Activated T-helper 17 cell treated with anti-CD3 and anti-CD28 coated beads, Interleukin-2, amount 50 U/mL, for 72 hours (primary cell): Measurements from ENCODE around the gene BOLA3. TPM values are rescaled to one million over a fixed set of nuclear protein-coding genes. Genes with fewer than 3 reads are reported as not detected.
"Not testable (repeated sequence)": the region's sequence is repeated elsewhere in the genome, so short reads cannot be mapped to it uniquely, and the experiment has no call there.

Source experiments
- ATAC-seq: fragments of 150-1000 bp; cut with Tn5 transposase; replicated peaks from 2 replicates; pipeline ENCODE4 v1.10.0; 2021; ENCODE audit warnings: mild to moderate bottlenecking, moderate library complexity
- H3K27ac Mint-ChIP-seq: one replicate; pipeline ENCODE4 v1.8.0; 2022; ENCODE audit warnings: mixed read lengths
- H3K27me3 Mint-ChIP-seq: one replicate; pipeline ENCODE4 v1.8.0; 2022; ENCODE audit warnings: mixed read lengths
- H3K36me3 Mint-ChIP-seq: one replicate; pipeline ENCODE4 v1.8.0; 2022; ENCODE audit warnings: low read depth, mild to moderate bottlenecking, mixed read lengths
- H3K4me1 Mint-ChIP-seq: one replicate; pipeline ENCODE4 v1.8.0; 2022; ENCODE audit warnings: mixed read lengths
- H3K4me3 Mint-ChIP-seq: one replicate; pipeline ENCODE4 v1.8.0; 2022; ENCODE audit warnings: mild to moderate bottlenecking, mixed read lengths
- H3K9me3 Mint-ChIP-seq: one replicate; pipeline ENCODE4 v1.8.0; 2022; ENCODE audit warnings: mixed read lengths
- total RNA-seq, 2 donors: library from RNA; stranded (reverse); gene quantifications; one replicate each; pipeline ENCODE4 v1.2.3, GENCODE V29; 2022

BOLA3 gene
- 10 to 100 TPM; 35.7 to 51.7 TPM for total RNA-seq

GRCh38 chr2:74147727-74148456 is at the start of gene BOLA3:
TSS of gene BOLA3 (minus strand) at chr2:74147912. CDS start at chr2:74147874, 38 bp downstream.
- H3K27me3 Mint-ChIP-seq = no peaks in the 10 kb centered on the region
- peaks cover 22% of the 10 kb centered on the region for H3K36me3 Mint-ChIP-seq
- peak; percentile 92 for ATAC-seq
- no peaks in the 10 kb centered on the region for H3K9me3 Mint-ChIP-seq
- H3K4me3 Mint-ChIP-seq = no peak within 1 kb of the TSS
- H3K27ac Mint-ChIP-seq = no peak within 1 kb of the TSS
- H3K4me1 Mint-ChIP-seq = no peaks in the 10 kb centered on the region

- no peaks in the 10 kb centered on the region for H3K9me3 Mint-ChIP-seq
- H3K4me3 Mint-ChIP-seq = peak overlapping the region; percentile 92
- ATAC-seq = no peak
- H3K27me3 Mint-ChIP-seq = no peaks in the 10 kb centered on the region
- peaks cover 16% of the 10 kb centered on the region for H3K4me1 Mint-ChIP-seq
- H3K36me3 Mint-ChIP-seq = peaks cover 39% of the 10 kb centered on the region
- H3K27ac Mint-ChIP-seq = no peak overlapping the region
Measured at GRCh38 chr2:74197049-74197448, 49.3 kb upstream of the BOLA3 start.

DNA sequence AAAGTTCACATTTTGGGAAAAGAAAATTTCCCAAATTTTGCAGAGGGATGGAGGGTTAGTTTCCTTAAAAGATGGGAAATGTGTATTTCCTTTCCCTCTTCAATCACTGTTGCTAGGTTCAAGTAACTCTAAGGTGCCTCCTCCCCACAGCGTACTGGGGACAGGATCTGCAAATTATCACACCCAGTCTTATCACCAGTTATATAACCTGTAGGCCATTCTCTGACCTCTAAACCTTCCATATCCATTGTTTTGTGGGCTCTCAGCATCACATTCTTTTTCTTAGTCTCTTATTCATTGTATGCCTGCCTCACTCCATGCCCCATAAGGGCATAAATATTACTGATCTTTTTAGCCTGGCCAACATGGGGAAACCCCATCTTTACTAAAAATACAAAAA is 47.1 kb upstream of the BOLA3 start:
- no peak overlapping the region for H3K27ac Mint-ChIP-seq
- no peak for ATAC-seq
- peaks cover 8% of the 10 kb centered on the region for H3K4me1 Mint-ChIP-seq
- no peaks in the 10 kb centered on the region for H3K9me3 Mint-ChIP-seq
- H3K27me3 Mint-ChIP-seq = peaks cover 3% of the 10 kb centered on the region
- no peak overlapping the region for H3K4me3 Mint-ChIP-seq
- peaks cover 16% of the 10 kb centered on the region for H3K36me3 Mint-ChIP-seq

DNA sequence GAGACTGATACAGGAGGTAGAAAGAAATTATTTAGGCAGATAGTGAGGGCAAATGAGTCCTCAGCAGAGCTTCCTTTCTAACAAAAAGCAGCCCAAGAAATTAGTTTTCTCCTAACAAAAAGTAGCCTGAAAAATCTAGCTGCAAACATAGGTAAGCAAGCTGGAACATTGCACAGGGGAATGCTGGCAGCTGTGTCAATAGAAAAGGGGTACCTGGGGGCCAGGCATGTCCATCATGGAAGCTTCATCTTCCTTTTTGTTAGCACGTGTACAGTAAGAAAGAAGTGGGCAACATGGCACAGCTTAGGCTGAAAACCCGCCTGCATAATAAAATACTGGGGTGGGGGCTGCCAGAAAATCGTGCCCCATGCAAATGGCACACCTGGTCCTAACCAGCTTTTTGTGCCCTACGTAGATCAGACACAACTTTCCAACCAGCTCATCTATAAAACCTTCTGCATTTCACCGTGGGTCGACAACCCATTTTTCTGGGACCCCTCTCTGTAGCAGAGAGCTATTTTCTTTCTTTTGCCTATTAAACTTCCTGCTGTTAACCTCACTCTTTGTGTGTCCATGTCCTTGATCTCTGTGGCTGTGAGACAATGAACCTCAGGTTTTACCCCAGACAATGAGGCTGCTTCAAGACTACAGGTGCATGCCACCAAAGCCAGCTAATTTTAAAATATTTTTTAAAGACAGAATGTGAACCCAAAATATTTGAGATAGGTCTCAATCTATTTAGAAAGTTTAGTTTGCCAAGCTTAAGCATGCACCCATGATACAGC is 44.1 kb upstream of the BOLA3 start:
- no peaks in the 10 kb centered on the region for H3K36me3 Mint-ChIP-seq
- no peaks in the 10 kb centered on the region for H3K4me1 Mint-ChIP-seq
- no peak overlapping the region for H3K27ac Mint-ChIP-seq
- peaks cover 3% of the 10 kb centered on the region for H3K27me3 Mint-ChIP-seq
- no peak for ATAC-seq
- H3K4me3 Mint-ChIP-seq = no peak overlapping the region
- H3K9me3 Mint-ChIP-seq = no peaks in the 10 kb centered on the region

DNA sequence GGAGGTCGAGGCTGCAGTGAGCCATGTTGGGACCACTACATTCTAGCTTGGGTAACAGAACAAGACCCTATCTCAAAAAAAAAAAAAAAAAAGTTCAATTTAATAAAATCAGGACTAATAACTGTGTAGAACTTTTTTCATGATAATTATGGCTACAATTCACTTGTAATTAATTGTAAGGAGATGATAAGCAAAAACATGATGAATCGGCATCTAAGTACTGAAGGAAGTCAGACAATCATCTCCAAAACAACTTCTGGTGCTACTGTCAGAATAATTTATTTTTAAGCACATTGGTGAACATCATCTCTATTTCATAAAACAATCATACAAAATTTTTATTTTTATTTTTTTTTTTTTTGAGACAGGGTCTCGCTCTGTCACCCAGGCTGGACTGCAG is 41.0 kb upstream of the BOLA3 start:
- Mint-ChIP-seq H3K27me3 (peaks cover 3% of the 10 kb centered on the region), H3K4me1 (peaks cover 8% of the 10 kb centered on the region), H3K9me3 (no peaks in the 10 kb centered on the region), H3K4me3 (no peak overlapping the region), H3K27ac (no peak overlapping the region), H3K36me3 (no peaks in the 10 kb centered on the region)
- ATAC-seq = no peak

DNA sequence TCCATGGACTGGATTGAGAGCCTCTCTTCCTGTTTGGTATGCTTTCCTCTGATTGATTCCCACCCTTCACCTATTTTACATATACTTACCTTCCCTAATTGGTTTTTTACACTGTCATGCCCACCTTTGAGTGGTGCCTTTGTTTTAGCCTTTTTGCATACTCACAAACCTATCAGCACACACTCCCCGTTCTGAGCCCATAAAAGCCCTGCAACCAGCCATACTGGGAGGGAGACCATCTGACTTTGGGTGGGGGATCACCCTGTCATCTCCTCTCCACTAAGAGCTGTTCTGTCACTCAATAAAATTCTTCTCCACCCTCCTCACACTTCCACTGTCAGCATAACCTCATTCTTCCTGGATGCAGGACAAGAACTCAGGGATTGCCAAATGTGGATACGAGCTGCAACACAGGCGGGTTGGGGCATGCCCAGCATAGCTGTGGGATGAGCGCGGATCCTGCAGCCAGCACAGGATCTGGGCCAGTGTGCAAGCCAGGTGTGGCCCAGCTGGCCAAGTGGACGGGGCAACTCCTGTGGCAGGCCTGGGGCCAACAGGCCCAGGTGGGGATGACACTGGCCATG is 40.4 kb upstream of the BOLA3 start:
- no peak for ATAC-seq
- no peaks in the 10 kb centered on the region for H3K36me3 Mint-ChIP-seq
- no peaks in the 10 kb centered on the region for H3K9me3 Mint-ChIP-seq
- H3K4me1 Mint-ChIP-seq = peaks cover 8% of the 10 kb centered on the region
- no peak overlapping the region for H3K4me3 Mint-ChIP-seq
- H3K27me3 Mint-ChIP-seq = peaks cover 3% of the 10 kb centered on the region
- H3K27ac Mint-ChIP-seq = no peak overlapping the region

DNA sequence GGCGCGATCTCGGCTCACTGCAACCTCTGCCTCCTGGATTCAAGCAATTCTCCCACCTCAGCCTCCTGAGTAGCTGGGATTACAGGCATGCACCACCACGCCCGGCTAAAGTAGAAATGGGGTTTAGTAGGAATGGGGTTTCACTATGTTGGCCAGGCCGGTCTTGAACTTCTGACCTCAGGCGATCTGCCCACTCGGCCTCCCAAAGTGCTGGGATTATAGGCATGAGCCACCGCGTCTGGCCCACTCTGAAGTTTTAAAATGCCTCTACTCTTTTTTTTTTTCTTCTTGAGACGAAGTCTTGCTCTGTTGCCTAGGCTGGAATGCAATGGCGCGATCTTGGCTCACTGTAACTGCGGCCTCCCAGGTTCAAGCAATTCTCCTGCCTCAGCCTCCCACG is 39.0 kb upstream of the BOLA3 start:
- H3K27me3 Mint-ChIP-seq, H3K4me1 Mint-ChIP-seq, ATAC-seq, H3K36me3 Mint-ChIP-seq, H3K27ac Mint-ChIP-seq, H3K9me3 Mint-ChIP-seq: not testable (repeated sequence)
- H3K4me3 Mint-ChIP-seq = peak overlapping the region; percentile 71

DNA sequence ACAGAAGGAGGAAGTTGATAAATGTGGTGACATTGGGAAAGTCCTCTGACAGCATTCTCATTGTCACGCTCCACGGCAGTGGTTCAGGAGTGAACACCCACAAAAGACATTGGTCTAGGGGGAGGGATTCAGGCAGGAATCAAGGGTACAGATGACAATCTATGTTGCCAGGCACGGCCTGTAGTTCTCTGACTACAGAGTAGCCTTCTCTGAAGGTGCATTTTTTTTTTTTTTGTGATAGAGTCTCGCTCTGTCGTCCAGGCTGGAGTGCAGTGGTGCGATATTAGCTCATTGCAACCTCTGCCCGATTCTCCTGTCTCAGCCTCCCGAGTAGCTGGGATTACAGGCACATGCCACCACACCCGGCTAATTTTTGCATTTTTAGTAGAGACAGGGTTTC is 38.3 kb upstream of the BOLA3 start:
- Mint-ChIP-seq H3K9me3 (no peaks in the 10 kb centered on the region), H3K4me1 (peaks cover 8% of the 10 kb centered on the region), H3K27ac (peak overlapping the region; percentile 86), H3K36me3 (no peaks in the 10 kb centered on the region), H3K27me3 (peaks cover 1% of the 10 kb centered on the region), H3K4me3 (peak overlapping the region; percentile 71)
- peak; percentile 95 for ATAC-seq

DNA sequence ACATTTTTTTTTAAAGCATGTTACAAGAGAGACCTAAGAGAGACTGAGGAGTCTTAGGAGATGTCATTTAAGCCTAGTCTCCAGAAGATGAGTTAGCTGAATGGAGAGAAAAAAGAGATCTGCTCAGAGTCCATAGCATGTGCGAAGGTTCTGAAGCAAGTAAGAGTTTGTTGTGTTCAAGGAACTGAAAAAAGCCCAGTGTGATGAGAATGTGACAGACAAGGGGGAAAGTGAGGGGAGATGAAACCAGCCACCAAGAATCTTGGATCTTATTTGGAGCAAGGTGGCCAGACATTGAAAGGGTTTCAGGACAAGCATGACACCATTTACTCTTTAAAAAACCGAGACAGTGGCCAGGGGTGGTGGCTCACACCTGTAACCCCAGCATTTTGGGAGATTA is 36.2 kb upstream of the BOLA3 start:
- no peaks in the 10 kb centered on the region for H3K27me3 Mint-ChIP-seq
- no peak for ATAC-seq
- H3K4me3 Mint-ChIP-seq = no peak overlapping the region
- peak overlapping the region; percentile 9 for H3K27ac Mint-ChIP-seq
- H3K36me3 Mint-ChIP-seq = no peaks in the 10 kb centered on the region
- peaks cover 8% of the 10 kb centered on the region for H3K4me1 Mint-ChIP-seq
- H3K9me3 Mint-ChIP-seq = no peaks in the 10 kb centered on the region

DNA sequence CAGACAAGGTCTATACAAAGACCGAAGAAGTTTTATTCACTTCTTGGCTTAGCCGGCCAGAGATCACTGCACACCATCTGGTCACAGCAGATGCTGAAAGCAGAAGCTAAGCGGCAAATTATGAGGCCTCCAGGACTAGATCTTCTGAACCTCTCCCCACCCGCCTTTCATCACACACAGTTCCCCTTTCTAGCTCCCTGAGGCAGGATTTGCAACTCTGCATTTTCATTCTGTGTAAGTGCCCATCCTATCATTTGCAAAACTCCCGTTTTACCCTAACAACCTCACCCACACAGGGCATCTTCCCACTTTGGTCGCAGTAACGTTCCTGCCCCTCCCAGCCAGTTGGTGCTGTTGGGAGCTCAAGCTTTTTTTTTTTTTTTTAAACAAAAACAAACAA is 34.0 kb upstream of the BOLA3 start:
- H3K4me3 Mint-ChIP-seq = peak overlapping the region; percentile 54
- peak overlapping the region; percentile 75 for H3K27ac Mint-ChIP-seq
- peaks cover 11% of the 10 kb centered on the region for H3K4me1 Mint-ChIP-seq
- ATAC-seq = no peak
- peaks cover 8% of the 10 kb centered on the region for H3K36me3 Mint-ChIP-seq
- no peaks in the 10 kb centered on the region for H3K9me3 Mint-ChIP-seq
- no peaks in the 10 kb centered on the region for H3K27me3 Mint-ChIP-seq

DNA sequence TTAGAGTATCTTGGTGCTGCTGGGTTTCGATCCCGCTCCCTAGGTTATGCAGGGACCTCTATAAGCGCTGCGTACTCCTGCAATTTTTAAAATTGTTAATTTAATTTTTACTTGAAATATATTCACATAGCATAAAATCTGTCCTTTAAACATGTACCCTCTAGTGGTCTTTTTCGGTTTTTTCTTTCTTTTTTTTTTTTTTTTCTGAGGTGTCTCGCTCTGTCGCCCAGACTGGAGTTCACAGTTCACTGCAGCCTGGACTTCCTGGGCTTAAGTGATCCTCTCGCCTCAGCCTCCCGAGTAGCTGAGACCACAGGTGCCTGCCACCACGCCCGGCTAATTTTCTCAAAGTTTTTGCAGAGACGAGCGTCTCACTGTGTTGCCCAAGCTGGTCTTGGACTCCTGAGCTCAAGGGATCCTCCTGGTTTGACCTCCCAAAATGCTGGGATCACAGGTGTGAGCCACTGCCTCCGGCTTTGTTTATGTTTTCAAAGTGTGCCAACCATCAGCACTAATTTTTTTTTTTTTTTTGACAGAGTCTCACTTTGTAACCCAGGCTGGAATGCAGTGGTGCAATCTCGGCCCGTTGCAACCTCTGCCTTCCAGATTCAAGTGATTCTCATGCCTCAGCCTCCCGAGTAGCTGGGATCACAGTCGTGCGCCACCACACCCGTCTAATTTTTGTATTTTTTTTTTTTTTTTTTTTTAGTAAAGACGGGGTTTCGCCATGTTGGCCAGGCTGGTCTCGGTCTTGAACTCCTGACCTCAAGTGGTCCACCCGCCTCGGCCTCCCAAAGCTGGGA is 31.6 kb upstream of the BOLA3 start:
- Mint-ChIP-seq H3K9me3 (no peaks in the 10 kb centered on the region), H3K27me3 (no peaks in the 10 kb centered on the region), H3K36me3 (peaks cover 33% of the 10 kb centered on the region), H3K27ac (peak overlapping the region; percentile 90), H3K4me1 (peaks cover 23% of the 10 kb centered on the region), H3K4me3 (peak overlapping the region; percentile 91)
- peak; percentile 26 for ATAC-seq

DNA sequence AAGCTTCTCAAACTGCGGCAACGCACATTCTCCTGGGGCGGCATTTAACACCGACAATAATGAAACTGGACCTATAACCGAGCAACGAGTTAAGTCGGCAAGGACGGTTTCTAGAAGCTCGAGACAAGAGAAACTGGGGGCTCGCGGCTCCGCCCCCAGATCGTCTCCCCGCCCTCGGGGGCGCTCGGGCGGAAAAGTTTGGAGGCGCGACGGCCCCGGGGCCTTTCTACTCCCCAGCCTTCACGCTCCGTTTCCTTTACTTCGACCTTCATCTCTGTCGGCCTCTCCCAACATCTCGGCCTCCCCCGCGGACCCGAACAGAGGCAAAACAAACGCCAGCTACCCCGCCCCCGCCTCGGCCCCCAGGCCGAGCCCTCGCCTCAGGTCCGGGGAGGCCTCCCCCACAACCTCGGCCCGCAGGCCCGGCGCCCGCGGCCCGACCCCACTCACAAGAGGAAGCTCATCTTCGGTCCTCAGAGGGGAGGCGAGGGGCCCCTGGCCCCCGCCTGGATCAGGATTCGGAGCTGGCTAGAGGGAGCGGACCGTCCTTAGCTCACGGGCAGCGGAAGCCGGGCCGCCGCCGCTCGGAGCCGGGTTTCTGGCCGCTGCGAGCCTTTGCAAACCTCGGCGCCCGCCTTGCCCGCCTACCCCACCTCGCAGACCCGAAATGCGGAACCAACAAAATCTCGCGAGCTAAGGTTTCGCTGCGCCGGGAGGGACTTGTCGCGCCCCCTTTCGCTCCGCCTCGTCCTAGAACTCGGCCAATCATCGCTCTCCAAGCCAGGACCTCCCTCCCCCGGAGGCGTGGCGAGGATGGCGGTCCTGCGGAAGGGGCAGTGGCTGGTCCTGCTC is 30.7 kb upstream of the BOLA3 start, which contains the start of gene MOB1A:
MOB1A (minus strand) TSS at position 669 of the 852 bp plus-strand sequence; CDS start at position 464, 205 bp downstream.
- H3K4me3 Mint-ChIP-seq = peak within 1 kb of the TSS; percentile 91
- no peaks in the 10 kb centered on the region for H3K9me3 Mint-ChIP-seq
- ATAC-seq = peak; percentile 96
- peaks cover 20% of the 10 kb centered on the region for H3K4me1 Mint-ChIP-seq
- no peaks in the 10 kb centered on the region for H3K27me3 Mint-ChIP-seq
- H3K27ac Mint-ChIP-seq = peak within 1 kb of the TSS; percentile 90
- peaks cover 34% of the 10 kb centered on the region for H3K36me3 Mint-ChIP-seq

GRCh38 chr2:74177696-74178095 is 30.0 kb upstream of the BOLA3 start:
- Mint-ChIP-seq H3K27ac (peak overlapping the region; percentile 90), H3K4me3 (peak overlapping the region; percentile 91), H3K27me3 (no peaks in the 10 kb centered on the region), H3K9me3 (no peaks in the 10 kb centered on the region), H3K4me1 (peaks cover 25% of the 10 kb centered on the region), H3K36me3 (peaks cover 40% of the 10 kb centered on the region)
- no peak for ATAC-seq
